ENCODE measurements around the gene FBXL5.
"Not testable (repeated sequence)": the region's sequence is repeated elsewhere in the genome, so short reads cannot be mapped to it uniquely, and the experiment has no call there.

The FBXL5 gene

GRCh38 chr4:15636818-15637217 lies 18.3 kb downstream of the FBXL5 start:
- H3K4me2 ChIP-seq: no peak overlapping the region
- no peak for TF ChIP-seq Cebpa-rat (IDR thresholded peaks at IDR 0.05)
- no peaks in the 10 kb centered on the region for H3K27me3 ChIP-seq
- H3K9ac ChIP-seq: no peak overlapping the region
- no peak overlapping the region for H3K4me3 ChIP-seq
- H3K9me3 ChIP-seq (replicated peaks in 1 of 11): peaks cover 0 to 35% (median 27%) of the 10 kb centered on the region in 11 experiments; a peak in 18 of 22 replicates
- H3K36me3 ChIP-seq: peaks cover 92 to 100% (median 97%) of the 10 kb centered on the region in 11 experiments
- no peak overlapping the region for H3K27ac ChIP-seq
- H4K20me1 ChIP-seq: peaks cover 0 to 99% (median 31%) of the 10 kb centered on the region in 11 experiments; a peak in 17 of 22 replicates
- H3K4me1 ChIP-seq: peaks cover 0 to 7% (median 0%) of the 10 kb centered on the region in 10 experiments; a peak in 1 of 20 replicates

GRCh38 chr4:15617407-15617806 lies 37.8 kb downstream of the FBXL5 start:
- Histone ChIP-seq H3K4me1 (peaks cover 0 to 41% (median 8%) of the 10 kb centered on the region in 10 experiments; a peak in 9 of 20 replicates), H3K36me3 (peaks cover 84 to 100% (median 92%) of the 10 kb centered on the region in 11 experiments), H3K9me3 (replicated peaks in 1 of 11) (peaks cover 26 to 87% (median 82%) of the 10 kb centered on the region in 11 experiments), H4K20me1 (peaks cover 8 to 100% (median 60%) of the 10 kb centered on the region in 11 experiments; a peak in 18 of 22 replicates)
- not testable (repeated sequence) for H3K4me2 ChIP-seq, H3K27ac ChIP-seq, H3K27me3 ChIP-seq, H3K9ac ChIP-seq, H3K4me3 ChIP-seq

GRCh38 chr4:15614891-15615290 lies 40.3 kb downstream of the FBXL5 start:
- peak overlapping the region in 2 of 11 experiments; percentile 6 to 17; a peak in 1 of 22 replicates for H3K4me2 ChIP-seq
- H3K27me3 ChIP-seq, H3K27ac ChIP-seq, H3K4me3 ChIP-seq, H3K9ac ChIP-seq: not testable (repeated sequence)
- peaks cover 8 to 62% (median 56%) of the 10 kb centered on the region in 11 experiments; a peak in 21 of 22 replicates for H3K9me3 ChIP-seq (replicated peaks in 1 of 11)
- peaks cover 0 to 34% (median 8%) of the 10 kb centered on the region in 10 experiments; a peak in 9 of 20 replicates for H3K4me1 ChIP-seq
- H3K36me3 ChIP-seq: peaks cover 69 to 100% (median 86%) of the 10 kb centered on the region in 11 experiments
- peaks cover 8 to 100% (median 51%) of the 10 kb centered on the region in 11 experiments; a peak in 17 of 22 replicates for H4K20me1 ChIP-seq

GRCh38 chr4:15612136-15612535 lies 43.0 kb downstream of the FBXL5 start:
- Histone ChIP-seq H3K27ac (no peak overlapping the region), H3K9ac (no peak overlapping the region), H3K4me1 (peaks cover 0 to 32% (median 8%) of the 10 kb centered on the region in 10 experiments; a peak in 9 of 20 replicates), H3K9me3 (replicated peaks in 1 of 11) (peaks cover 0 to 35% (median 29%) of the 10 kb centered on the region in 11 experiments; a peak in 18 of 22 replicates), H3K36me3 (peaks cover 48 to 99% (median 84%) of the 10 kb centered on the region in 11 experiments), H3K27me3 (no peaks in the 10 kb centered on the region; a peak in 1 of 22 replicates), H3K4me3 (no peak overlapping the region), H3K4me2 (no peak overlapping the region), H4K20me1 (peaks cover 2 to 100% (median 36%) of the 10 kb centered on the region in 11 experiments; a peak in 17 of 22 replicates)
- no peak for TF ChIP-seq Cebpa-rat (IDR thresholded peaks at IDR 0.05)

- Histone ChIP-seq H3K9ac (no peak overlapping the region), H3K9me3 (replicated peaks in 1 of 11) (peaks cover 0 to 22% (median 17%) of the 10 kb centered on the region in 11 experiments; a peak in 15 of 22 replicates), H3K27ac (no peak overlapping the region), H3K4me2 (no peak overlapping the region), H3K36me3 (peaks cover 42 to 99% (median 79%) of the 10 kb centered on the region in 11 experiments), H3K27me3 (no peaks in the 10 kb centered on the region; a peak in 1 of 22 replicates), H3K4me3 (no peak overlapping the region), H3K4me1 (peaks cover 0 to 23% (median 8%) of the 10 kb centered on the region in 10 experiments; a peak in 9 of 20 replicates), H4K20me1 (peaks cover 0 to 100% (median 26%) of the 10 kb centered on the region in 11 experiments; a peak in 16 of 22 replicates)
- no peak for TF ChIP-seq Cebpa-rat (IDR thresholded peaks at IDR 0.05)
Measured at GRCh38 chr4:15610855-15611254, 44.3 kb downstream of the FBXL5 start.

- Histone ChIP-seq H3K4me2 (no peak overlapping the region), H3K27ac (no peak overlapping the region), H3K36me3 (peaks cover 50 to 99% (median 87%) of the 10 kb centered on the region in 11 experiments), H3K9ac (no peak overlapping the region), H3K4me1 (no peaks in the 10 kb centered on the region), H4K20me1 (peaks cover 0 to 100% (median 0%) of the 10 kb centered on the region in 11 experiments; a peak in 8 of 22 replicates), H3K4me3 (no peak overlapping the region), H3K9me3 (replicated peaks in 1 of 11) (peaks cover 0 to 34% (median 30%) of the 10 kb centered on the region in 11 experiments; a peak in 17 of 22 replicates), H3K27me3 (no peaks in the 10 kb centered on the region; a peak in 1 of 22 replicates)
- TF ChIP-seq Cebpa-rat (IDR thresholded peaks at IDR 0.05): no peak
Measured at GRCh38 chr4:15605537-15605936, 49.6 kb downstream of the FBXL5 start.

GRCh38 chr4:15601862-15602261 lies 53.3 kb downstream of the FBXL5 start:
- Histone ChIP-seq H3K4me1 (no peaks in the 10 kb centered on the region), H3K9ac (no peak overlapping the region), H3K27ac (no peak overlapping the region)

GRCh38 chr4:15600176-15600575 lies 55.0 kb downstream of the FBXL5 start:
- peaks cover 0 to 11% (median 0%) of the 10 kb centered on the region in 10 experiments; a peak in 1 of 20 replicates for H3K4me1 ChIP-seq
- no peak overlapping the region for H3K27ac ChIP-seq
- H3K9me3 ChIP-seq (replicated peaks in 1 of 11): peaks cover 0 to 27% (median 22%) of the 10 kb centered on the region in 11 experiments; a peak in 17 of 22 replicates
- H3K4me2 ChIP-seq: no peak overlapping the region
- no peaks in the 10 kb centered on the region for H3K27me3 ChIP-seq
- peaks cover 35 to 99% (median 59%) of the 10 kb centered on the region in 11 experiments for H3K36me3 ChIP-seq
- H3K4me3 ChIP-seq: no peak overlapping the region
- no peak overlapping the region for H3K9ac ChIP-seq
- peaks cover 0 to 100% (median 0%) of the 10 kb centered on the region in 11 experiments; a peak in 5 of 22 replicates for H4K20me1 ChIP-seq
- TF ChIP-seq Cebpa-rat (IDR thresholded peaks at IDR 0.05): no peak

More at GRCh38 chr4:15601862-15602261, 53.3 kb downstream of the FBXL5 start:
- Histone ChIP-seq H4K20me1 (peaks cover 0 to 100% (median 0%) of the 10 kb centered on the region in 11 experiments; a peak in 6 of 22 replicates), H3K27me3 (no peaks in the 10 kb centered on the region), H3K36me3 (peaks cover 46 to 100% (median 73%) of the 10 kb centered on the region in 11 experiments), H3K4me3 (no peak overlapping the region), H3K4me2 (no peak overlapping the region), H3K9me3 (replicated peaks in 1 of 11) (peaks cover 0 to 34% (median 30%) of the 10 kb centered on the region in 11 experiments; a peak in 17 of 22 replicates)
- no peak for TF ChIP-seq Cebpa-rat (IDR thresholded peaks at IDR 0.05)

- no peaks in the 10 kb centered on the region for H3K27me3 ChIP-seq
- H3K9ac ChIP-seq: no peak overlapping the region
- peaks cover 0 to 27% (median 0%) of the 10 kb centered on the region in 10 experiments; a peak in 6 of 20 replicates for H3K4me1 ChIP-seq
- peaks cover 20 to 95% (median 43%) of the 10 kb centered on the region in 11 experiments for H3K36me3 ChIP-seq
- peaks cover 0 to 12% (median 6%) of the 10 kb centered on the region in 11 experiments; a peak in 16 of 22 replicates for H3K9me3 ChIP-seq (replicated peaks in 1 of 11)
- peaks cover 0 to 100% (median 0%) of the 10 kb centered on the region in 11 experiments; a peak in 5 of 22 replicates for H4K20me1 ChIP-seq
- no peak for TF ChIP-seq Cebpa-rat (IDR thresholded peaks at IDR 0.05)
- H3K27ac ChIP-seq: no peak overlapping the region
- H3K4me2 ChIP-seq: no peak overlapping the region
- H3K4me3 ChIP-seq: no peak overlapping the region
Measured at GRCh38 chr4:15598644-15599043, 56.5 kb downstream of the FBXL5 start.

Measured in BLaER1 treated with 17β-estradiol and CSF1 and Interleukin-3, amounts not matched to agents 10 nM and 100 nM (cell line).